ENCODE data around the gene KIAA1549.
"Not testable (repeated sequence)": the region's sequence is repeated elsewhere in the genome, so short reads cannot be mapped to it uniquely, and the experiment has no call there.

KIAA1549 gene

DNA sequence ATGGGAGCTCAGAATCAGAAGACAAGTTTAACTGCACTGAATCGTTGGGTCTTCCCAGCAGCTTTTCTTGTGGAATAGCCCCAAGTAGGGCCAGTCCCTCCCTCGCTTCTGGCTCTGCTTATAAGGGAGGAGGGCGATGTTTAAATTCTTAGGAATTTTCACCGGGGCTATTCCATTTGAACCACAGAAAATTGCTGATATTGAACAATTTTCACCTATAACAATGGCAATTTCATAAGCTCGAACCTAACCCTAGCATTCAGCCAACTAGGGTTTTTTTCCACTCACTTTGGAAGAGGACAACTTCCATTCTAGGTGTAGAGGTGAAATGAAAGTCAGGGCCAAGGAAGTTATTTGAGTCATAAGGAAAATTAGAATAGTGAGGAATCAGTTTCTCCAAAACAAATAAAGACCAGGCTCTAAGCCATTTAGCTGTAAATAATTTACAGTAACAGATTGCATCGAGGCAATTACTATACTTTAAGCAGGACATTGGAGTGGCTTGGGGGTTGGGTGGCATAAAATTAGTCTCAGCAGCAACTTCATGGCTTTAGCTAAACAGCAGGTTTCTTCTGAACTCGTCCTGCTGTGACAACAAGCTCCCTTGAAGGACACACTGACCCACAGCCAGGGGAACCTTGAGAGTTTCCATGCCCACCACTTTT, 181.7 kb downstream of the KIAA1549 start:
- no peak for DNase-seq (ENCODE audit: low read depth)
- no peak overlapping the region for H3K4me3 ChIP-seq (ENCODE audit: low read depth, low read length)
- in situ Hi-C loops (cut with HindIII; ENCODE audit: low sequenced_read_pairs) = no loop called here
- TF ChIP-seq, protein P1, sequence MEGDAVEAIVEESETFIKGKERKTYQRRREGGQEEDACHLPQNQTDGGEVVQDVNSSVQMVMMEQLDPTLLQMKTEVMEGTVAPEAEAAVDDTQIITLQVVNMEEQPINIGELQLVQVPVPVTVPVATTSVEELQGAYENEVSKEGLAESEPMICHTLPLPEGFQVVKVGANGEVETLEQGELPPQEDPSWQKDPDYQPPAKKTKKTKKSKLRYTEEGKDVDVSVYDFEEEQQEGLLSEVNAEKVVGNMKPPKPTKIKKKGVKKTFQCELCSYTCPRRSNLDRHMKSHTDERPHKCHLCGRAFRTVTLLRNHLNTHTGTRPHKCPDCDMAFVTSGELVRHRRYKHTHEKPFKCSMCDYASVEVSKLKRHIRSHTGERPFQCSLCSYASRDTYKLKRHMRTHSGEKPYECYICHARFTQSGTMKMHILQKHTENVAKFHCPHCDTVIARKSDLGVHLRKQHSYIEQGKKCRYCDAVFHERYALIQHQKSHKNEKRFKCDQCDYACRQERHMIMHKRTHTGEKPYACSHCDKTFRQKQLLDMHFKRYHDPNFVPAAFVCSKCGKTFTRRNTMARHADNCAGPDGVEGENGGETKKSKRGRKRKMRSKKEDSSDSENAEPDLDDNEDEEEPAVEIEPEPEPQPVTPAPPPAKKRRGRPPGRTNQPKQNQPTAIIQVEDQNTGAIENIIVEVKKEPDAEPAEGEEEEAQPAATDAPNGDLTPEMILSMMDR (IDR thresholded peaks at IDR 0.05; ENCODE audit: low read depth, low read length, missing control alignments) = no peak

DNA sequence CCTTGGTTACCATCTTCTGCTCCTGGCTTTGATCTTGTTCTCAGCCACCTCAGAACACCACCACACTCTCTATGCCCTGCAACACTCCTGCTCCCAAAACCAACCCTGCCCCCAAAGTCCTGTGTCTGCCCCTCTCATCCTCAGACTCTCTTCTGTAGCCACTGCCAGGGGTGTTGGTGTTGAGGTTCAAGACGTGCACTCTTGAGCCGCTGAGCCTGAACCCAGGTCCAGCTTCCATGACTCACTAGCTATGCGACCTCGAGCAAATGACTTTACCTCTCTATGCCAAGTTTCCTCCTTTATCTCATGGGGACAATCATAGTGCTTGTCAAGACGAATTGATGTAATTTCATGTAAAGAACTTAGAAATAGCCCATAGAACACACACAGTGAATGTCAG, 182.4 kb downstream of the KIAA1549 start:
- DNase-seq (ENCODE audit: low read depth) = no peak
- H3K4me3 ChIP-seq (ENCODE audit: low read depth, low read length) = no peak overlapping the region
- TF ChIP-seq, protein P1 (IDR thresholded peaks at IDR 0.05; ENCODE audit: low read depth, low read length, missing control alignments) = no peak
- in situ Hi-C loops (cut with HindIII; ENCODE audit: low sequenced_read_pairs) = no loop called here

DNA sequence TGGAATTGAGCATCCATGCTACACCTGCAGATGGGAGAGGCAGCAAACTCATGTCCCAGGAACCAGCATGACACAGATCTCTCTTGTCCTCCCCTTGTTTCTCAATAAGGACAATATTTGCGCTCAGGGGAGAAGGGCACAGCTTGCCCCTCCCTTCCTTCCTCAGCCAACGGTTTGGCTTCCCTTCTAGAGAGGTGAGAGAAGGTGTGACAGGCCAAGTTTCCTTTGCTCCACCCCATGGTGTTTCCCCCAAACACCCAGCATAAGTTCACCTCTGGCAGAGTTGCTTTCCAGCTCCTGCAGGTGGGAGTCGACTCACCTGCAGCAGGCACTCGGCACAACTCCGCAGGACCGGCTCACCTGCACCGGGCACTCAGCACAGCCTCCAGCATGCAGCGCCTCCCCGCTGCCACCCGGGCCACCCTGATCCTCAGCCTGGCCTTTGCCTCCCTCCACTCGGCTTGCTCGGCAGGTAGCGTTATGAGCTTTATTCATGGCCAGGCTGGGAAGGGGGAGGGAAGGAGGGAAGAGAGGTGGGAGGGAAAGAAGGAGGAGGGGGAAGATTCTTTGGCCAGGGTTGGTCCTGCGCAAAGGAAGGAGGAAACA, 183.4 kb downstream of the KIAA1549 start, which contains the start of the genes ATP6V0A4 and TMEM213:
TSS of gene ATP6V0A4 (minus strand) at position 482 of the 606 bp plus-strand sequence. CDS start 26,949 bp downstream, outside the sequence.
TSS of gene TMEM213 (plus strand) at position 280 of the 606 bp plus-strand sequence. CDS start at position 391, 111 bp downstream.
- DNase-seq (ENCODE audit: low read depth) = no peak
- no peak within 1 kb of the TSS for H3K4me3 ChIP-seq (ENCODE audit: low read depth, low read length)
- TF ChIP-seq, protein P1 (IDR thresholded peaks at IDR 0.05; ENCODE audit: low read depth, low read length, missing control alignments) = no peak
- in situ Hi-C loops (cut with HindIII; ENCODE audit: low sequenced_read_pairs) = no loop called here

DNA sequence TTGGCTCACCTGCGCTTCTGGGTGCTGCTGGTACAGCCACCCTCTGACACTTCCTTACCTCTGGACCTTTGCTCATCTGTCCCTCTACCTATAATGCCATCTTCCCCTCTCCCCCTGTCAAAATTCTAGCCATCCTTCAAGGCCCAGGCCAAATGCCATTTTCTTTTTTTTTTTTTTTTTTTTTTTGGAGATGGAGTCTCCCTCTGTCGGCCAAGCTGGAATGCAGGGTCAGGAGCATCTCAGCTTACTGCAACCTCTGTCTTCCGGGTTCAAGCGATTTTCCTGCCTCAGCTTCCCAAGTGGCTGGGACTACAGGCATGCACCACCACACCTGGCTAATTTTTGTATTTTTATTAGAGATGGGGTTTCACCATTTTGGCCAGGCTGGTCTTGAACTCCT, 184.1 kb downstream of the KIAA1549 start:
- in situ Hi-C loops (cut with HindIII; ENCODE audit: low sequenced_read_pairs); H3K4me3 ChIP-seq (ENCODE audit: low read depth, low read length); DNase-seq (ENCODE audit: low read depth): not testable (repeated sequence)

DNA sequence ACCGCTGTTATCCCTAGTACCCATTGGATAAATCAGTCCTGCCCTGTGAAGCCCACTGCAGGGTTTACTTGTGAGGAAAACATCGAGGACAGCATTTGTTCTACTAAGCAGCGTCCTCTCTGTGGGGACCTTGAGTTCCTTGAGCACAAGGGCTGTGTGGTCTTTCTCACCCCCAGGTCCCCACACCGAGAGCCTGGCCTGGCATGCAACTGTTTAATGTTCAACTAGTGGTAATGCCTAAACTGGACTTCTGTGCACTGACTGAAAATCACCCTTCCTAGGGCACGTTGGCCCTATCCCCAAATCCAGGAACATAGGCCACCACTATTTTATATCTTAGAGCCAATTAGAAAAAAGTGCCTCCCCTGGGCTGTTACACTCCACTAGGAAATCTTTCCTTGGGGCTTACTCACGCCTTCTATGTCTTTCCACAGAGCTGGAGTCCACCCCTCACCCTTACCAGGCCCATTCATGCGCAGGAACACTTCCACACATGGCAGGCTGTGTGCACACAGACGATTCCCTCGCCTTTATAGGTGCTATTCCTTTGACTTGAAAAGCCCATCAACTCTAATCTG, 185.1 kb downstream of the KIAA1549 start:
- H3K4me3 ChIP-seq (ENCODE audit: low read depth, low read length) = no peak overlapping the region
- in situ Hi-C loops (cut with HindIII; ENCODE audit: low sequenced_read_pairs) = no loop called here
- TF ChIP-seq, protein P1 (IDR thresholded peaks at IDR 0.05; ENCODE audit: low read depth, low read length, missing control alignments) = no peak
- no peak for DNase-seq (ENCODE audit: low read depth)

DNA sequence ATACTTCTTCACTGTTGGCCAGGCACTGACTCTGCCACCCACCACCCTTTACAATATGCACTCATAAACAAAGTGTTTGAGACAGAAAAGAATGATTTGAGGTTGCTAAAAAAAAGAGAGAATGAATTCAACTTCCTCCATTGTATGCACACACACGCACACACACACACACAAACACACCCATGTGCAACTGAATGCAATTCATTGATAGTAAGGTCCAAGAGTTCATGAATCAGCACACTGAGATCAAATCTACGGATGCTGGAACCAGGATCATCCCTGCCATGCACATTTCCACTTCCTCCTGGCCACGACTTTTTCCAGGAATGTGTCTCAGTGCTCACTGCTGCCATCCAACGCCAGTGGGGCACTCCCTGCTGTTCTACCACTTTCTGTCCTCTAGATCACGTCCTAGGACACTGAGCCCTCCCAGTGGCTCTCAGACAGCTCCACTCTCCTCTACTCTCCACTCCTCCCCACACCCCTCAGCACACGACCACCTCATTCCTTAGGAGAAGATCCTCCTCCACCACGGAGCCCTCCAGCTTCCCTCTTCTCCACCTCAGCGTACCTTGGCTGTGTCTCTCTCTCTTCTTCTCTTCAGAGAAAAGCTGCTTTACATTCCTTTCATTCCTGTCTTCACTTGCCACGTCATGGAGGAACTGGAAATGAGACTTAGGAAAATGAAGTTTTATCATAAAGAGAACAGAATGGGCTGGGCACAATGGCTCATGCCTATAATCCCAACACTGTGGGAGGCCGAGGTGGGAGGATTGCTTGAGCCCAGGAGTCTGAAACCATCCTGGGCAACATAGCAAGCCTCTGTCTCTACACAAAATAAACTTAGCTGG, 195.4 kb downstream of the KIAA1549 start:
- TF ChIP-seq, protein P1 (IDR thresholded peaks at IDR 0.05; ENCODE audit: low read depth, low read length, missing control alignments) = no peak
- H3K4me3 ChIP-seq (ENCODE audit: low read depth, low read length) = no peak overlapping the region
- in situ Hi-C loops (cut with HindIII; ENCODE audit: low sequenced_read_pairs) = no loop called here

More for the DNA sequence above, 195.4 kb downstream of the KIAA1549 start:
- DNase-seq (ENCODE audit: low read depth) = no peak
